ENCODE data around the gene D2HGDH.

Gene D2HGDH

DNA sequence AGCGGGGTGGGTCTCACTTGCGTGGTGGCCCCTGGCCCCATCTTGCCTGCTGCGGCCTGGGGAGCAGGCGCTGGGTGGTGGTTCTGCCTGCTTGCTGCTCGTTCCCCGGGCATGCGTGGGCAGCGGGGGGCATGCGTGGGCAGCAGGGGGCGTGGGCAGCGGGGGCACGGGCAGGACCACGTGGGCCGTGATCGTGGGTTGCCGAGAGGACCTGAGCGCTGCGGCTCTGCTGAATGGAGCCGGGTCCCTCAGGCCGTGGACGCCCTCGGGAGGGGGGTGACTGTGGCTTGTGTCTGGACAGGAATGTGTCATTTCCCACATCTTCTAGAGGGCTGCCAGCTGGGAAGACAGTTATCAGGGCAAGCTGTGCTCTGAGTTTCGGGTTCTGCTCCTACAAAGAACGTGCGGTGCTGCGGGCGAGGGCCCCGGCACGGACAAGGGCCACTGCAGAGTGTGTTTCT lies 33.9 kb downstream of the D2HGDH start:
- DNase-seq = peak; percentile 3
- no peaks in the 10 kb centered on the region; the same call in 1 of the 2 replicates for H3K36me3 ChIP-seq (ENCODE audit: insufficient read depth, low read length)
- no peak overlapping the region for H3K27ac ChIP-seq (ENCODE audit: low read length)
- H2AFZ ChIP-seq (ENCODE audit: low read depth, low read length) = no peak overlapping the region
- no peaks in the 10 kb centered on the region for H3K27me3 ChIP-seq (ENCODE audit: insufficient read depth, low read length, poor library complexity)
- no peak overlapping the region for H3K4me2 ChIP-seq (ENCODE audit: insufficient read depth, low read length)
- H4K20me1 ChIP-seq (ENCODE audit: insufficient read depth, low read length) = peaks cover 13% of the 10 kb centered on the region; the same call in 1 of the 2 replicates
- no peak overlapping the region for H3K4me3 ChIP-seq (ENCODE audit: low read depth in 1 of 2, low read length in 2 of 2)
- no peaks in the 10 kb centered on the region for H3K9me3 ChIP-seq (ENCODE audit: insufficient read depth, low read length, severe bottlenecking)
- H3K4me1 ChIP-seq (ENCODE audit: insufficient read depth, low read length) = no peaks in the 10 kb centered on the region
- peak; percentile 20; the same call in 1 of the 3 replicates for ATAC-seq (ENCODE audit: insufficient read depth, low read depth)
- TF ChIP-seq EZH2 (IDR thresholded peaks at IDR 0.05; ENCODE audit: borderline replicate concordance, low read depth, low read length, severe bottlenecking) = no peak
- TF ChIP-seq, protein P1, sequence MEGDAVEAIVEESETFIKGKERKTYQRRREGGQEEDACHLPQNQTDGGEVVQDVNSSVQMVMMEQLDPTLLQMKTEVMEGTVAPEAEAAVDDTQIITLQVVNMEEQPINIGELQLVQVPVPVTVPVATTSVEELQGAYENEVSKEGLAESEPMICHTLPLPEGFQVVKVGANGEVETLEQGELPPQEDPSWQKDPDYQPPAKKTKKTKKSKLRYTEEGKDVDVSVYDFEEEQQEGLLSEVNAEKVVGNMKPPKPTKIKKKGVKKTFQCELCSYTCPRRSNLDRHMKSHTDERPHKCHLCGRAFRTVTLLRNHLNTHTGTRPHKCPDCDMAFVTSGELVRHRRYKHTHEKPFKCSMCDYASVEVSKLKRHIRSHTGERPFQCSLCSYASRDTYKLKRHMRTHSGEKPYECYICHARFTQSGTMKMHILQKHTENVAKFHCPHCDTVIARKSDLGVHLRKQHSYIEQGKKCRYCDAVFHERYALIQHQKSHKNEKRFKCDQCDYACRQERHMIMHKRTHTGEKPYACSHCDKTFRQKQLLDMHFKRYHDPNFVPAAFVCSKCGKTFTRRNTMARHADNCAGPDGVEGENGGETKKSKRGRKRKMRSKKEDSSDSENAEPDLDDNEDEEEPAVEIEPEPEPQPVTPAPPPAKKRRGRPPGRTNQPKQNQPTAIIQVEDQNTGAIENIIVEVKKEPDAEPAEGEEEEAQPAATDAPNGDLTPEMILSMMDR (IDR thresholded peaks at IDR 0.05; ENCODE audit: borderline replicate concordance, extremely low read depth, low read length, poor library complexity, severe bottlenecking) = no peak
- no peaks in the 10 kb centered on the region for H3K79me2 ChIP-seq (ENCODE audit: insufficient read depth, low read length)
- no peak overlapping the region for H3K9ac ChIP-seq (ENCODE audit: low read depth, low read length)

DNA sequence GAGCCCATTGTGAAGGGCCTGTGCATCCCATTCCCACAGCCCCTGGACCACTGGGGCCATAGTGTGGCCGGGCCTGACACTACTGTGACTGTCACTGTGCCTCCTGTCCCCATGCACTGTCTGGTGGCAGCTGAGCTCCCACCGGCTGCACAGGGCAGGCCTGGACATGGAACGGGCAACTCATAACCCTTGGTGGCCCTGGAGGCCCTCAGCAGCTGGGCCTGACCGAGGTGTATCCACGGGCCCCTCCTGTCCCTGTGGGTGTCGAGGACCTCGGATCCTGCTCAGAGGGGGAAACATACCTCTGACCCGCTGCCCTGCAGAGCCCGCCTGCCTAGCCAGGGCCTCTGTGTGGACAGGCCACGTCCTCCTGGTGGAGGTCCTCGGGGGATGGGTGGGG lies 34.4 kb downstream of the D2HGDH start:
- no peak overlapping the region for H3K27ac ChIP-seq (ENCODE audit: low read length)
- no peaks in the 10 kb centered on the region for H3K27me3 ChIP-seq (ENCODE audit: insufficient read depth, low read length, poor library complexity)
- ATAC-seq (ENCODE audit: insufficient read depth, low read depth) (no peak), DNase-seq (no peak)
- H3K4me2 ChIP-seq (ENCODE audit: insufficient read depth, low read length) = no peak overlapping the region
- no peaks in the 10 kb centered on the region; the same call in 1 of the 2 replicates for H3K36me3 ChIP-seq (ENCODE audit: insufficient read depth, low read length)
- H2AFZ ChIP-seq (ENCODE audit: low read depth, low read length) = no peak overlapping the region
- H4K20me1 ChIP-seq (ENCODE audit: insufficient read depth, low read length) = peaks cover 9% of the 10 kb centered on the region; the same call in 1 of the 2 replicates
- no peak overlapping the region for H3K4me3 ChIP-seq (ENCODE audit: low read depth in 1 of 2, low read length in 2 of 2)
- no peaks in the 10 kb centered on the region for H3K4me1 ChIP-seq (ENCODE audit: insufficient read depth, low read length)
- no peaks in the 10 kb centered on the region for H3K79me2 ChIP-seq (ENCODE audit: insufficient read depth, low read length)
- H3K9me3 ChIP-seq (ENCODE audit: insufficient read depth, low read length, severe bottlenecking) = no peaks in the 10 kb centered on the region
- no peak for TF ChIP-seq EZH2 (IDR thresholded peaks at IDR 0.05; ENCODE audit: borderline replicate concordance, low read depth, low read length, severe bottlenecking)
- TF ChIP-seq, protein P1 (IDR thresholded peaks at IDR 0.05; ENCODE audit: borderline replicate concordance, extremely low read depth, low read length, poor library complexity, severe bottlenecking) = no peak
- no peak overlapping the region for H3K9ac ChIP-seq (ENCODE audit: low read depth, low read length)

DNA sequence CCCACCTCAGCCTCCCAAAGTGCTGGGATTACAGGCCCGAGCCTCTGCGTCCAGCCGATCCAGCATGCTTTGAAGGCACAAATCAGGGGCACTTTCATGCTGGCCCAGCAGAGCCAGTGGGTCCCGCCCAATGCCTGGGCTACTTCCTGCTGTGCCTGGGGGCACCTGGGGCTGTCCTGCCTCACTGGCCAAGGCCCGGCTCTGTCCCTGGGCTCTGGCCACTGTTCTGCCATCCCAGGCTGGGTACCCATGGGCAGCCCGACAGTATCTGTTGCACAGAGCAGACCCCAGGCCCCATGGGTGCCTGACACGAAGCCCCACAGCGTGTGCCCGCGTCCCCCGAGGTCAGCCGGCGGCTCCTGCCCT lies 35.4 kb downstream of the D2HGDH start:
- ATAC-seq (ENCODE audit: insufficient read depth, low read depth) = no peak

More for the DNA sequence above, 35.4 kb downstream of the D2HGDH start:
- H3K9me3 ChIP-seq (ENCODE audit: insufficient read depth, low read length, severe bottlenecking) = no peaks in the 10 kb centered on the region
- no peaks in the 10 kb centered on the region for H3K4me1 ChIP-seq (ENCODE audit: insufficient read depth, low read length)
- H3K4me3 ChIP-seq (ENCODE audit: low read depth in 1 of 2, low read length in 2 of 2) = no peak overlapping the region
- no peaks in the 10 kb centered on the region for H3K27me3 ChIP-seq (ENCODE audit: insufficient read depth, low read length, poor library complexity)
- TF ChIP-seq, protein P1 (IDR thresholded peaks at IDR 0.05; ENCODE audit: borderline replicate concordance, extremely low read depth, low read length, poor library complexity, severe bottlenecking) = no peak
- TF ChIP-seq EZH2 (IDR thresholded peaks at IDR 0.05; ENCODE audit: borderline replicate concordance, low read depth, low read length, severe bottlenecking) = no peak
- no peak overlapping the region for H3K9ac ChIP-seq (ENCODE audit: low read depth, low read length)
- H3K36me3 ChIP-seq (ENCODE audit: insufficient read depth, low read length) = no peaks in the 10 kb centered on the region; the same call in 1 of the 2 replicates
- no peak for DNase-seq
- no peaks in the 10 kb centered on the region for H3K79me2 ChIP-seq (ENCODE audit: insufficient read depth, low read length)
- no peak overlapping the region for H3K4me2 ChIP-seq (ENCODE audit: insufficient read depth, low read length)
- H4K20me1 ChIP-seq (ENCODE audit: insufficient read depth, low read length) = 0 out of 2 replicates have a peak, but pooled peaks cover 1% of the 10 kb centered on the region
- no peak overlapping the region for H2AFZ ChIP-seq (ENCODE audit: low read depth, low read length)
- H3K27ac ChIP-seq (ENCODE audit: low read length) = no peak overlapping the region
